NCI-H1048 (cell line): ENCODE results near the gene SYPL1.

ENCODE experiments used
- DNase-seq: peaks from one replicate; lab custom pipeline; 2025; lab: John Stamatoyannopoulos, UW

SYPL1 gene

DNA sequence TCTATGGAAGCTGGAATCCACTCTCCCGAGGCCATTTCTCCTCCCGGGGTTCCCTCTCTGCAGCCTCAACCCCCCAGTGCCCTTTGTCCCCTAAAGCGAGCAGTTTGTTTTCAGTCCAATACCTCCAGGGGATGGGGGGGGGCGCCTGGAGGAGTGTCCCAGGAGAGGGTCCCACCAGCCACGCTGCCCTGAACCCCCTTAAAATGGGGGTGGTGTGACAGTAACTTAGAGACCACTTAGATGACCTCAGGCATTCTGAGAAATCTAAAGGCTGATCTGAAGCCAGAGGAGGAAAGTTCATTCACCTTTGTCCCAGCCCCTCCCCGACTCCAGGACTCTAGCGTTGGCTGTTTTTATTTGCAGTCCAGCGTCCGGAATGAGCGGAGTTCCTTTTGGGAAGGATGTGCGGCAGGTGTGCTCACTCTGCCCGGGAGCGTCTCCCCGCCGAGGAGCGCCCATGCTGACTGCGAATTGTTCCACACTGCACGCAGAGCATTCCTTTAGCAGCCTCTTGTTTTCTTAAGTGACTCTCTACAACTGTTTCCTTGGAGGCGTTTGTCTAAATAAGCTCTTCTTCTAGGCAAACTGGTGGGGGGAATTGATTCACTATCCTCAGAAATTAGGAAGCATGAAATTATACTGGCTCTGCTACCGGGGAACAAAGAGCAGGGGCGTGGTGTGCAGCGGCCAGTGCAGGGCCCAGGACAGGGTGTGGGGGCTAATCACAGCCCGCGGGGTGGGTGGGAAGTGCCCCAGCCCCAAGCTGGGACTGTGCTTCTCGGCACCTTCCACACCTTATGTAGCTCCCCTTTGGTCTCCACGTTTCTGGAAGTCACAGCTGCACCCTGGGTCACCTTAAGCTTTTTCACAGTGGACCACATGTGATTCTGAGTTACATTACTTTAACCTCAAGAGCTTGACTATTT is 46.3 kb downstream of the SYPL1 start:
- DNase-seq = no peak

DNA sequence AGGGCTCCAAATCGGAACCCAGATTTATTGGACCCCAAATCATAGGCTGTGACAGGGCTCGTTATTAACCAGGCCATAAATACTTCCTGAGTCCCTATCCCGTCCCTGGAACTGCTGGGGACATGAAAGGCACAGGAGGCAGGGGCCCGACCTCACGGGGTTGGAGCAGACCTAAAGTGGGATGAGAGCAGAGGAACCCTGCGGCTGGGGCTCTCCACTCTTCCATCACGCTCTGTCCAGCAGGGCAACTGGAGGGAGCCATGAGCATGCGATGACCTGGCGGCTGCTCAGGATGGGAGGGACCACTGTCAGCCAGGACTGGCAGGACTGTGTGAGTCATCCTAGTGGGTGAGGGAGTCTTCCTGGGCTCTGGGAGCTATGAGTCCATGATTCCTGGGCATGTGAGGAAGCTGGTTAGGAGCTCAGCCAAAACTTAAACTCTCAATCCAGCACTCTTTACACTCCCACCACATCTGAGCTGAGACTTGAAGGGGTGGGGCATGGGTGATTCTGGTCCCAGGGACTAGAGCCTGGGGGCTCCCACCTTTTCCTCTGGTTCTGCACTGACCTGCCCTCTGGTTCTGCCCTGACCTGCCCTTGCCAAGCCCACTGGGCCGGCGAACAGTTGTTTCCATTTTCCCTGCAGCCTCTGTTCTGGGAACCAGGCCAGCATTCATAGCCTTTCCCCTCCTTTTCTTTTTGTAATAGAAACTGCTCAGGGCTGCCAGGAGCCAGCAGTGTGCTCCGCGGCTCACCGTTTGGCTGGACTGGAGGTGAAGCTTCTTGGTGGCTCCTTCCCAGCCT is 47.1 kb downstream of the SYPL1 start:
- DNase-seq = no peak

DNA sequence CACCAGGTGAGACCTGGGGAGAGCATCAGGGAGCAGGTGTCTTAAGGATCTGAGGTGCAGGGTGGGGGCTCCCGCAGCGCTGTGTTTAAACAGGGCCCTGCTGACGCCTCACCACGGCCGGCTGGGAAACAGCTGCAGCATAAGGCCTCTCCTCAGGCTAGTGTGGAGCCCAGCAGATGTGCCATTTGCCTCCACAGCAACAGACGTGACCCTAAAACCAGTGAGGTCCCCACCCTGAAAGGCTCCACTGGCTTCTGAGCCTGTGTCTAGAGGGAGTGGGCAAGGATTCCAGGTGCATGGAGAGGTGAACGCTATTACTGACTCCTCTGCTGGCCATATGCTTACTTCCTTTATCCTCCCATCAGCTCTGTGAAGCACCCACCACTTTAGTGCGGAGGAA is 47.8 kb downstream of the SYPL1 start:
- no peak for DNase-seq

DNA sequence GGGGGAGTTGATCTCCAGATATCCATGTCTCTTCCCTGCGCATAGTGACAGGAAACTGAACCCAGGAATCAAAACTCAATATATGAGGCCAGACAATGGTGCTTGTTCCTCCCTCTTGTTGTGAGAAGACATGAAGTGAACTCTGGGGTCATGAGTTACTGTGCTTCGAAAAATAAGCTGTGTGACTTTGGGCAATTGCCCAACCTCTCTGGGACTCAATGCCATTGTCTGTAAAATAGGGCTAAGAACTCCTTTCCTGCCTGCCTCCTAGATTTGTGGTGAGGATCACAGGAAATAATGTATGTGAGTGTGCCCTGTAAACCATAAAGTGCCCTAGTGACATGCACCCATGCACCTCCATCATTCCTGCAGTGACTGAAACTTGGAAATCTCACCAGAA is 48.4 kb downstream of the SYPL1 start:
- no peak for DNase-seq

DNA sequence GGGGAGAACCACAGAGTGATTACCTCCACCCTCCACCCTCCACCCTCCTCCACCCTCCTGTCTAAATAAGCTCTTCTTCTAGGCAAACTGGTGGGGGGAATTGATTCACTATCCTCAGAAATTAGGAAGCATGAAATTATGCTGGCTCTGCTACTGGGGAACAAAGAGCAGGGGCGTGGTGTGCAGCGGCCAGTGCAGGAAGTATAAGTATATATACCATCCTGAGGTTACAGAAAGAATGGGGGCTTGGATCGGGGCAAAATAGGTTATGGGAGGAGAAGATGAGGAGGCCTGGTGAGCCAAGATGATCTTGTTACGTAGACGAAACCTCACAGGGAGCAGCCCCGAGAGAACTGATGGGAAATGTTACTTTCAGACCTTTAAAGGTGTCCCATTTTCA is 49.1 kb downstream of the SYPL1 start:
- no peak for DNase-seq

DNA sequence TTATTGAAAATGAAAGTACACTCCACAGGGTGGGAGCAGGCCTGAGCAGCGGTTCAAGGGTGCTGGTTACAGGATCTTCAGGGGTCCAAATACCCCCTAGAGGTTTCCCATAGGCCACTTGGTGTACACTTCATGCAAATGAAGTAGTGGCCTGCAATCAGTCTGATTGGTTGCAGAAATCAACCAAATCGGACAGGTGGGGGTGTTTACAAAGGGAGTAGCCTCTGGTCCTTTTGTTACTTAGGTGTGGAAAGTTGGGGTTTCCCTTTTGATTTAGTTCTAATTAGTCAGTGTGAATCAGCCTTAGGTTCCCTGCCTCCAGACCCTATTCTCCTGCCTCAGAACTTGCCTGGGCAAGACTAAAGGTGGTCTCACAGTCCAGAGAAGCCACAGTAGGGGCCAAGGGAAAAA is 49.6 kb downstream of the SYPL1 start:
- DNase-seq = no peak

DNA sequence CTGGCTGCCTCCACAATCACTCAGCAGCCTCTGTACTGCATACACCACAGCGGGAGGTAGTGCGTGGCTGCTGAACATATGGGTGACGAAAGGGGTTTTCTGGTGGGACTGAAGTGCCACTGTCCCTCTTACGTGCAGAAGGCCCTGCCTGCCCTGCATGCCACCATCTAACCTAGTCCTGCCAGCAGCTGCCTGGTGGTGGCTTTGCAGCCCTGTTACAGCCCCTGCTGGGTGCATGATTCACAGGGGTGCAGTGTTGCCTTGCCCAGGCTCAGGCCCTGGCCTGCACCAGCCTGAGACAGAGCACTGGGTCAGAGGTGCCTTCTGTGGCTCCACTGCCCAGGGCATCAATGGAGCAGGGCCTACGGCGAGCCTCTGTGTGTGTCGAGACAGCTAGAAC is 50.1 kb downstream of the SYPL1 start:
- DNase-seq = no peak

DNA sequence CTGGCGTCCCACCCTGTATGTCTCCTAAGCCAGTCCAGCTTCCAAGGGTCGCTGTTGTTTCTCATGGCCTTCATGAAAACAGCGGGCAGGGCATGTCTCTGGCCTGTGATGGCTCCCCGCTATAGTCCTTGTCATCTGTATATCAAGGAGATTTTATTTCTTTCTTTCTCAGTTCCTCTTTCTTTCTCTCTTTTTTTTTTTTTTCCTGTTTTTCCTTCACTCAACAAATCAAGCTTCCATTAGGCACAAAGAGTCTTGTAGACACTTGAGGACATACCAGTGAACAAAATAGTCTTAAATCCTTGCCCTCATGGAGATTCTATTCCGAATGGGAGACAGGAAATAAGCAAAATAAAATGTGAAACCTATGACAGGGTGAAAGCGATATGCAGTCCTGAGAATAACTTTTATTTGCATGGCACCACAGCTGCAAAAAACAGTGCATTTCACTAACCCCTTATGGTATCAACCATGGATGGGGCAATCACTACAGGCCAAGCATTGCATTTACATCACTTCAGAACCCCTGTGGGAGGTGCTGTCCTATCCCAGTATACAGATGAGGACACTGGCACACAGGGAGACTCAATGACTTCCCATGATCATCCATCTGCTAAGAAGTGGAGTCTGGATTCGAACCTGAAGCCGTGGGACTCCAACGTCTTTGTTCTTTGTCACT is 50.7 kb downstream of the SYPL1 start:
- no peak for DNase-seq

DNA sequence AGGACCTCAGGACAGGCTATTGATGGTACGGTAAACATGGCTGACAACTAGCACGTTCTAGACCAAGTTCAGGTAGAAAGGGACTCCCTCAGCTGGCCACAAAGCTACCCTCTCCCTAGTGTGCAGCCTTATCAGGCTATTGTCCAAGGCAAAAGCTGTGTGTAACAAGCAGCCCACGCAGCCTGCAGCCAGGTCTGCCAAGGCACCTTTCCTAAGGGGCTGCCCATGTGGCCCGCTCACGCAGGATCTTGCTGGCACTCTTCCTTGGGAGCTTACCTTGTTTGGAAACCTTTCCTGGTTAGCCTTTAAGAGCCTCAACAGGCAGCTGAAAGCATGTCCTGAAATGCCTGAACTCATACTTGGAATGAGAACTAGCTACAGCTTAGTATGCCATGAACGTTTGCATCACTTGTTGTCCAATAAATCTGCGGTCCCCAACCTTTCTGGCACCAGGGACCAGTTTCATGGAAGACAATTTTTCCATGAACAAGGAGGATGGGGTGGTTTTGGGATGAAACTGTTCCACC is 51.7 kb downstream of the SYPL1 start:
- DNase-seq = no peak

DNA sequence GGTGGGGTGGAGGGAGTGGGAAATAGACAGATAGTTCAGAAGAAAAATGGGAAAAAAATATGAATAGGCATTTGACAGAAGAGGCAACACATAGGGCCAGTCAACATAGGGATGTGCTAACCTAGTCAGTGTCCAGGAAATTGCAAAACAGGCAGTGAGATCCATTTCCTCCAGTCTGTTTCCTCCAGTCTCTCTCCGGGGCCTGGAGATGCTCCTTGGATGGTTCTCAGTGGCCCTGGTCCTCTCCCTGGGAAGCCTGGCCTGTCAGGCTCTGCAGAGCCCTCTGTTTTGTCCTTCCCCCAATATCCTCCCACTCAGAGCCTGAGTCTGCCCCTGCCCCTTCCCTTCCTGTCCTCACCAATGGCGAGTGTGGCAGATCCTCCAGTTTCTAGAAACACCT is 52.6 kb downstream of the SYPL1 start:
- DNase-seq = no peak

DNA sequence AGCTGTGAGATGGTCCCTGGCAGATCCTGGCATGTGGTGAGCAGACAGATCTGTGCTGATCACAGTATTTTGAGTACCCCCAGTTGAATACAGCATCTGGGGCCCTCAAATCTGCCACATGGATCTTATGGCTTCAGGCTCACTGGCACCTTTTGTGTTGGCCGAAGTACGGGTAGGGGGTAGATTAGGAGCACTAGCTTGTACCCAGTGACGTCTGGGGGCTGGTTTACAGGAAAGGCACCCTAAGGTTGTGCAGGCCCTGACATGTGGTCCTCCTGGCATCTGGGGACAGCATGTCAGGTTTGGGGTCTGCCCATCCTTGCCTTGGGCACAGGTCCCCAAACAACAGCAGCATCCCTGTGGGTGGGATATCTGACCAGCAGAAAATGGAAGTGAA is 53.2 kb downstream of the SYPL1 start:
- no peak for DNase-seq

DNA sequence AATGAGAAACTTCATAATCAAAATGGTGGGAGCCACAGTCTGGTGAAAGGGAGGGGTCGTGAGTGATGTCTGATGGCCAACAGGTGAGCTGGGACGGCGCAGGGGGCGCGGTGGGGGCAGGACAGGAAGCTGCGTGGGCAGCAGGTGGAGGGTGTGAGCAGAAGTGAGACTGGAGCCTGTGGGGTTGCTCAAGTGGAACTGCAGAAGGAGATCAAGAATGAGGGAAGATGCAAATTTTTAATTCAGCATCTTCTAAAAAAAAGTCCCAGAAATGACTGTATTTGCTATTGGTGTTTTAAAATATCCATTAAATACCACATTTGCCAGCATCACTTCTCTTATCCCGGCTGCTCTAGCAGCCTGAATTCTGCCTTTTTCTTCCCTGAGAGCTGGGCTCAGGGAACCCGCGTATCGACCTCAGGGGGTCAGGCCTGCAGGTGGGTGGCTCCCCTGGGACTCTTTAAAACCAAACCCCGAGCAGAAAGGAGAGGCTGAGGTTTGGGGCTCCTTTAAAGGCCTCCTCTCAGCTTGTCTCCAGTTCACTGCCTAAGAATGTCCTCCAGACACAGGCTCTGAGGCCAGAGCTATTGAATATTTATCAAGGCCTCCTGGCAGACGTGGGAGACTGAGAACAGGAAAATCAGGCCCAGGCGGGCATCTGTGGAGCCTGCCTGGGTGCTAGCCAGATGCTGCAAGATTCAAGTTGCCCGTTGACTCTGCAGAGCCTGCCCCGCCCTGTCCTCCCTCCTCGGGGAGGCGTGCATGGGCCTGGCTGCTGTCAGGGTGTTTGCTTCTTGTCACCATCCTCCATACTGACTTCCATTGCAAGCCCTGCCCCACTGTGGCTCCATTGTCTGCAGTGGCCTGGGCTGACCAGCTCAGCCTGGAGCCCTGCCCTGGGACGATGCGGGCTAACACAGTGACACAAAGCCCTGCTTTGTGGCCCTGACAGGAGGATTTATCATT is 53.9 kb downstream of the SYPL1 start:
- no peak for DNase-seq

DNA sequence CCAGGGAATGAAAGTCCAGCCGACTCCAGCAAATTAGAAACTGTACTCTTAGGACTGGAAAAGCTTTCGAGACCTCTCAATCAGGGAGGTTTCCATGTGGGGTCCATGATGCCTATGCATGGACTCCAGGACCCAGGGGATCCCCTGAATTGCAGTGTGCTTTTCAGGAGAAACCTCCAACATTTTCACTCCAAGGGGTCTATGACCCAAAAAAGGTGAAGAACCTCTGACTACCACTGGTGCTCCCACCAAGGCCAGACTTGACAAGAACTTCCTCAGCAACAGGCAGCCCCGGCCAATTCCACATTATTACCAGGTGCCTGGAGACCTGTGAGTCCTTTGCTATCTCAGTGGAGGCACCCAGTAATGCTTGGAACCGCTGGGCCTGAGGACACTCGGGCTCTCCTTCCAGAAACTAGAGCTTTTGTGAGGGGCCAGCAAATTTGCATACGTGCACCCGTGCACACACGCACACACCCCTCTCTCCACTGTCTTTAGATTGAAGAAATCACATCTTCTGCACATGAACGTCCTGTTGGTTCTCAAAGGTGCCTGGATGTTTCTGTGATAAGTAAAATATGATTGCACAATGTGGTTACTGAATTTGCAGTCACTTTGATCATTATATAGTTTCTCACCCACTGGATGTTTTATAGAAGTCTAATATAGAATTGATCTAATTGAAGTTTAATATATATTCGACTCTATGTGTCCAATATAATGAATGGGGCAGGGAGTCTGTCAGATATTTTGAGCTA is 54.7 kb downstream of the SYPL1 start:
- DNase-seq = no peak

DNA sequence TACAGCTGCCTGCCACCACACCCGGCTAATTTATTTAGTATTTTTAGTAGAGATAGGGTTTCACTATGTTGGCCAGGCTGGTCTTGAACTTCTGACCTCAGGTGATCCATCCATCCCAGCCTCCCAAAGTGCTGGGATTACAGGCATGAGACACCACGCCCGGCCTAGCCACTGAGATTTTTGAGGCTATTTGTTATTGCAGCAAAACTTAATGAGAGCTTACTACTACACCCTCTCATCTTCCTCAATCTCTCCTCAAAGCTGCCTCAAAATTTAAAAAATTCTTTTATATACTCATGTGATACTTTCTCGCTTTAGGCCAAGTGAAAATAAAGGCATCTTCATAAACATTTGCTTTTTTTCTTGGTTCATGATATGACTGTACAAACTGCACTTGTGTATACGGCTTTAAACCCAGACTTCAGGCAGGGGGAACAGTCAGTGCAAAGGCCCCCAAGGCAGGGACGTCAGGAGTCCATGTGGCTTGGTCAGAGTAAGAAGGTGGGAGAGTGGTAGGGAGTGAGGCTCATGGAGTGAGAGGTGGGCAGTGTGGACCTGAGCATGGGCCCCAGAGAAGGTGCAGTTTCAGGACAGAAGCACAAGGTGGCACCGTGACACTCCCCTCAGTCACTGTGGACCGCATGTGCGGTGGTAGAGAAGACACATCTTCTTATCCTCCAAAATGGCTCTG is 55.5 kb downstream of the SYPL1 start:
- DNase-seq = no peak

DNA sequence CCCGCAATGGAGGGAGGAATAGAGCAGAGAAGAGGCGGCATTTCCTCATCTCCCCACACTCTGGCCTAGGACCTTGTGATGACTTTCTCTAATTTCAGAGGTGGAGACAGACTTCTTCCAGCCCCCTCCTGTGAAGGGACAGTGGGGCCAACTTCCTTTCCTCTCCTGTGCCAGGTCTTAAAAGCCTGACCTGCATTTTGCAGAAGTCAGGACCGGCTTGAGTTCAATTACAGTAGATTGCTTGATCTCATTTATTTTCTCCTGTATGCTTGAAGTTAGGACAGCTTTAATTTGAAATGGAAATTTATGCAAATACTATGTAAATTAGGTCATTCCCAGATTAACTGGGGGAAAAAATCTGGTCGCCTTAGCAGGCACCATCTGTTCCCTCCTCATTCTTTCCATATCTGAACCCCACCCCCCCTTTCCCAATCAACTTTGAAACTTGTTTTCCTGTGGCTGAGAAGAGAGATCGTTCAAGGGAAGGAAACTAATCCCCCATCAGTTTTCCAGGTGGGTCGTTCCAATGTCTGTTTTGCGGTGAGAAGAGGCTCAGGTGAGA is 57.1 kb downstream of the SYPL1 start:
- DNase-seq = no peak

DNA sequence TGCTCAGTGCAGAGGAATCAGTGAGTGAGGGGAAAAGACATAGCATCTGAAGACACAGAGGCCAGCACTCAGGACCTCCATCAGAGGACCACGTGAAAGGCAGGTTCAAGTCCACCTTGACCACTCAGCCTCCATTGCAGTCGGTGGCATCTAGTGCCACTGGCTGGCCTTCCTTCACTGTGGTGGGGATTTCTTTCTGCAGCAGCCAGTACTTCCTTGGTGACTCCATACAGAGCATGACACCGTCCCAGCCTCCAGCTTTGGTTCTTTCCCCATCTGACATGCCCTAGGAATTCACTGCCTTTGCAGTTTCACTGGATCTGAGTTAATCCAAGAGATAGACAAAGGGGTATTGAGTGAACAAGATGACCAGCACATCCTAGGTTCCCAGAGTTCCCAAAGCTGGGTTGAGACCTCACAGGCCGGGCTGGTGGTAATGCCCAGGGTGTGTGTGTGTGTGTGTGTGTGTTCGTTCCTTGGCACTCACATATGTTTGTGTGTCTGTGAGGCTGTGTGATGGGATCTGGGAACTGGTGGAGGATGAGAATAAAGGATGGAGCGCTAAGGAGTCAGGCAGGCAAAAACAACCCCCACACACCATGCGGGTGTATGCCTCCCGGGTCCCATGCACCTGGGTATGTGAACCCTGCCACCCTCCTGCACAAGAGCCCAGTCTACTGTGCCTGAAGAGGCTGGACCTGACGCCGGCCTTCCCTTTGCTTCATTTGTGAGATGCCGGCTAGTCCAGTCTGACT is 57.8 kb downstream of the SYPL1 start:
- DNase-seq = no peak

DNA sequence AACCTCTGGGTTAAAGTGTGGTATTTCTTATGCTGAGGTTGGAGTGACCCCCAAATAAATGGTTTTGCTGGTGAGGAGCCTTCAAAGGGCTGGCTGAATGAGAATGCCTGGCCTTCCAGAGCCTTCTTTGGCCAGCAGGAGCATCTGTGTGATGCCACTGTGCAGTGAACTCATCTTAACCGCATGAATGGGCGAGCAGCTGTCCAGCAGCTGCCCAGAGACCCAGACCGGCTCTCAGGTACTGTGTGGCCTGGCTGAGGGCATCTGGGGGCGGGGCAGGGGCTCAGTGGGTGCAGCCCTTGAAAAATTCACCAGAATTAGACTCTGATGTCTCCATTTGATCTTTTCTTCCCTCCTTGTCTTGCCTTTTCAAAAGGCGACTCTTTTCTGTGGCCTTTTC is 59.0 kb downstream of the SYPL1 start:
- no peak for DNase-seq

DNA sequence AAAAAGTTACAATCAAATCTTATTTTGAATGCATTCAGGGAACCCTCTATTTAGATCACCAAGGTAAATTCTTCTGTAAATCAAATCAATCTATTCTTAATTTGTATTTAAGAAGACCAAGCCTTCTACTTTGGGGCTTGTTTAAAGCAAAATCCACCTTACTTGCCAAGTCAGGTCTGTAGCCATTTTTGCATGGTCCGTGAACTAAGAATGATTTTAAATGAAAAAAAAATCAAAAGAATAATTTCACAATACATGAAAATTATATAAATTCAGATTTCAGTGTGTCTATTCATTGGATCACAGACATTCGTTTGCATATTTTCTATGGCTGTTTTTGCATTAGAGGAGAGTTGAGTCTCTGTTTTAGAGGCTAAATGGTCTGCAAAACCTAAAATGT is 59.4 kb downstream of the SYPL1 start:
- DNase-seq = no peak

DNA sequence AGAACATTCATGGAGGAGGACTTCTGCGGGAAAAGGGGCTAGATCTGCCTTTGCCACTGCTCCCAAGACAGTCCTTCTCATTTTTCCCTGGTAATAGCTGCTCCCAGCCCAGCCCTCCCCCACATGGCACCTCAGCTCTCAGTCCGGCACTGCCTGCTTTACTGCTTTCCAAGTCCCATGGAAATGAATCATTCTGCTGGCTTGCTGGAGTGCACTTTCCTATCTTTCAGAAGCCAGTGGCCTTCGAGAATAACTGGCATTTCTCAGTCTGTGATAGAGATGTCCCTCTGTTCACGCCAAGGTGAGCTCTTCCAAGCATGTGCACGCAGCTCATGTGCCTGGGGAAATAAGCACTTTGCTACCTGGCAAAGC is 61.4 kb downstream of the SYPL1 start:
- no peak for DNase-seq
